ENCODE data around the gene LARP4B.

The LARP4B gene

GRCh38 chr10:839550-840205, 91.8 kb downstream of the LARP4B start:
- Histone ChIP-seq H3K4me2 (ENCODE audit: low read length) (no peak overlapping the region), H3K79me2 (ENCODE audit: control insufficient read depth, low read length) (peaks cover 59% of the 10 kb centered on the region), H3K27me3 (ENCODE audit: control insufficient read depth, low read length) (no peaks in the 10 kb centered on the region), H3K36me3 (ENCODE audit: control insufficient read depth, low read length) (peaks cover 96% of the 10 kb centered on the region), H3K4me1 (ENCODE audit: control insufficient read depth, low read length) (no peaks in the 10 kb centered on the region), H4K20me1 (ENCODE audit: control insufficient read depth, insufficient read depth, low read depth, low read length) (no peaks in the 10 kb centered on the region; the same call in 1 of the 2 replicates), H3K27ac (ENCODE audit: low read depth, low read length) (no peak overlapping the region), H3F3A (ENCODE audit: control insufficient read depth, insufficient read depth) (peaks cover 4% of the 10 kb centered on the region; the same call in 1 of the 2 replicates), H3K4me3 (ENCODE audit: low read length) (no peak overlapping the region), H3K9me2 (replicated peaks; ENCODE audit: control insufficient read depth, low read length) (no peaks in the 10 kb centered on the region), H3K9me3 (ENCODE audit: control insufficient read depth, insufficient read depth, low read length) (no peaks in the 10 kb centered on the region)
- TF ChIP-seq EZH2phosphoT487 (IDR thresholded peaks at IDR 0.05; ENCODE audit: borderline replicate concordance, low read length) (no peak), CTCF (IDR thresholded peaks at IDR 0.05; ENCODE audit: low read depth, low read length, poor library complexity, severe bottlenecking) (no peak)

GRCh38 chr10:836782-837181, 94.7 kb downstream of the LARP4B start:
- Histone ChIP-seq H3K4me2 (ENCODE audit: low read length) (no peak overlapping the region), H3K36me3 (ENCODE audit: control insufficient read depth, low read length) (peaks cover 92% of the 10 kb centered on the region), H3K79me2 (ENCODE audit: control insufficient read depth, low read length) (peaks cover 42% of the 10 kb centered on the region), H3F3A (ENCODE audit: control insufficient read depth, insufficient read depth) (no peaks in the 10 kb centered on the region; the same call in 1 of the 2 replicates), H3K4me1 (ENCODE audit: control insufficient read depth, low read length) (no peaks in the 10 kb centered on the region), H3K27me3 (ENCODE audit: control insufficient read depth, low read length) (no peaks in the 10 kb centered on the region), H3K9me3 (ENCODE audit: control insufficient read depth, insufficient read depth, low read length) (no peaks in the 10 kb centered on the region), H3K9me2 (replicated peaks; ENCODE audit: control insufficient read depth, low read length) (no peaks in the 10 kb centered on the region), H3K27ac (ENCODE audit: low read depth, low read length) (no peak overlapping the region), H4K20me1 (ENCODE audit: control insufficient read depth, insufficient read depth, low read depth, low read length) (no peaks in the 10 kb centered on the region; the same call in 1 of the 2 replicates), H3K4me3 (ENCODE audit: low read length) (no peak overlapping the region)
- TF ChIP-seq EZH2phosphoT487 (IDR thresholded peaks at IDR 0.05; ENCODE audit: borderline replicate concordance, low read length) (no peak), CTCF (IDR thresholded peaks at IDR 0.05; ENCODE audit: low read depth, low read length, poor library complexity, severe bottlenecking) (no peak)

- peaks cover 37% of the 10 kb centered on the region for H3K79me2 ChIP-seq (ENCODE audit: control insufficient read depth, low read length)
- no peak overlapping the region for H3K27ac ChIP-seq (ENCODE audit: low read depth, low read length)
- no peaks in the 10 kb centered on the region; the same call in 1 of the 2 replicates for H4K20me1 ChIP-seq (ENCODE audit: control insufficient read depth, insufficient read depth, low read depth, low read length)
- no peaks in the 10 kb centered on the region for H3K4me1 ChIP-seq (ENCODE audit: control insufficient read depth, low read length)
- no peaks in the 10 kb centered on the region for H3K9me2 ChIP-seq (replicated peaks; ENCODE audit: control insufficient read depth, low read length)
- no peaks in the 10 kb centered on the region for H3K9me3 ChIP-seq (ENCODE audit: control insufficient read depth, insufficient read depth, low read length)
- H3K36me3 ChIP-seq (ENCODE audit: control insufficient read depth, low read length) = peaks cover 90% of the 10 kb centered on the region
- no peaks in the 10 kb centered on the region; the same call in 1 of the 2 replicates for H3F3A ChIP-seq (ENCODE audit: control insufficient read depth, insufficient read depth)
- H3K27me3 ChIP-seq (ENCODE audit: control insufficient read depth, low read length) = no peaks in the 10 kb centered on the region
- H3K4me3 ChIP-seq (ENCODE audit: low read length) = no peak overlapping the region
- no peak for TF ChIP-seq EZH2phosphoT487 (IDR thresholded peaks at IDR 0.05; ENCODE audit: borderline replicate concordance, low read length)
- no peak for TF ChIP-seq CTCF (IDR thresholded peaks at IDR 0.05; ENCODE audit: low read depth, low read length, poor library complexity, severe bottlenecking)
- H3K4me2 ChIP-seq (ENCODE audit: low read length) = no peak overlapping the region
Measured at GRCh38 chr10:834493-834892, 97.0 kb downstream of the LARP4B start.

Data from DOHH2 (cell line).